Epithelial cell of prostate (primary cell): ENCODE data around the gene SLC1A2.

Source experiments
- DNase-seq: peaks from one replicate; pipeline ENCODE4 v3.0.0-alpha.2; 2011; ENCODE audit warnings: low read depth, low spot score
- H3K27ac ChIP-seq: fragments of 450-650 bp; 2 replicates; pipeline ENCODE4 v1.5.1; 2017; ENCODE audit warnings: mild to moderate bottlenecking

Gene SLC1A2

DNA sequence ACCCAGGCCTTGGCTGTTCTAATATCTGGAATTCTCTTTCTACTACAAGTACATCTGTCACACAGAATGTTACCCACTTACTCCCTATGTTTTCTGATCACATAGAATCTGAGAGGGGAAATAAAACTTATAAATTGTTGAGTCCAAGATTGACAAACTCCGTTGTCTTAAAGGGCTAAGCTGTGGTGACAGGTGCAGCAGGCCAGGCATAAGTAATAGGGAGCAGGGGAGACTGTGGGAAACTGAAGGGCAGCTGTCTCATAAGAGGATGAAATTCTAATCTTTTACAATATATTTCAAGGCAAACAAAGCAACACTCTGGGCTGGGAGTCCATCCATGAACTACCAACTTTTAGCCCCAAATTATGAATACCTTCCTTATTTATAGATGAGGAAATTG lies 133.9 kb downstream of the SLC1A2 start:
- H3K27ac ChIP-seq, result no peak overlapping the region
- DNase-seq, result no peak

DNA sequence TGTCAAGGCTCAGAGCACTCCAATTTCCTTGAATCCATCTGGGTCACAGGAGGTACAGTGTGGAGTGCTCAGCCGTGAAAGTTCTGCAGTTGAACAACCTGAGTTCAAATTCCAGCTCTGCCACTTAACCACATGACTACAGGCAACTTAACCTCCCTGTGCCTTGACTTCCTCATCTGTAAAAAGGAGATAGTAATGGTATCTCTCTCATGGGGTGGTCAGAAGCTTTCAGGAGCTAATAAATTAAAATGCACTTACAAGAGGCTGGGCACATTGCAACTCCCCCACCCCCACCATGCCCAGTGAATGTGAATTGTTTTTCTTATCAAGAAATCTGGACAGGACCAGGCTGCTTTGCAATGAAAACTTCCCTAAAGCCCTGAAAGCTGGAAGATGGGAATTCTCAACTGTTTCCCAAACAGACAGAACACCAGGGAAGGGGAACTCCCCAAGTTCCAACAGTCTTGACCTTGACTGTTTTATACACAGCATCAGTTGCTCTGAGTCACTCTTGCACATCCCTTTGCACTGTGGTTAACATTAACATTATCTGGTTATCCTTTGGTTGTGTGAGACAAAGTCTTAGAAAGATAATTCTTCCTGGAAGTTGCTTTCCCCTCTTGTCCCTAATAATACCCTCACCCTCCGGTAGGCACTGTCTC lies 137.0 kb downstream of the SLC1A2 start:
- DNase-seq, result no peak
- H3K27ac ChIP-seq, result no peak overlapping the region

DNA sequence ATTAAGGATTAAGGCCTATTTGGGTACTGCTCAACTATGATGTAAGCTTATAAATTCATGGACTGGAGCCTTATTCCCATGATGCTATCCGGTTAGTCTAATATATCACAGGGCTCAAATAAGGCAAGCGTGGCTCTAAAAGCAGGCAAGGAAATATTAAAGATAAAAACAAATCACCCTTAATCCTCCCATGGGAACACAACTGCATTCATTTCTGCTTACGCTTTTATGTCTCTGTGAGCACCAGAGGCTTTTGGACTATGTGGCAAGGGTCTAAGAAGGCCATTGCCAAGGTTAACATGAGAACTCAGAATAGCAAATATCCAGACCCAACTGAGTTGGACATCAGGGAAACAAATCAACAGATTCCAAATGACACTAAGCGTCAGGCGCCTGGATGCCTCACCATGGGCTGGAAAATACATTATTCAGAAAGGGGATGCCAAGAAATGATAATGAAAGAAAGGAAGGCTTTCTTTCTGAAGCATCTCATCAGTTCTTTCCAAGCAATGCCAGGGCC lies 138.1 kb downstream of the SLC1A2 start:
- DNase-seq, result no peak
- H3K27ac ChIP-seq, result no peak overlapping the region

DNA sequence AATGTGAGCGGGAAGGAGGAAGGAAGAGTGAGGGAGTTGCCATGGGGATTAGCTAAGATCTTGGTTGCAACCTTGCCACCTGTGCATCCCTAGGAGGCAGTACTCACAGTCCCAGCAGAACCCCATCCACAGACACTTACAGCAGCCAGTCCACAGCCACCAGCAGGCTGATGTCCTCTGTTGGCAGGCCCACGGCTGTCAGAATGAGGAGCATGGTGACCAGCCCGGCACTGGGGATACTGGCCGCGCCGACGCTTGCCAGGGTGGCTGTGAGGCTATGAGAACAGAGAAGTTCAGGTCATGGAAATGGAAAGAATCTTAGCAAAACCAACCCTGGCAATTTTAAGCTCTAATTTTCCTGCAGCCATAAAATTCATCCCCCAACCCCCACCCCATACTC lies 138.6 kb downstream of the SLC1A2 start:
- no peak overlapping the region for H3K27ac ChIP-seq
- DNase-seq, result no peak

DNA sequence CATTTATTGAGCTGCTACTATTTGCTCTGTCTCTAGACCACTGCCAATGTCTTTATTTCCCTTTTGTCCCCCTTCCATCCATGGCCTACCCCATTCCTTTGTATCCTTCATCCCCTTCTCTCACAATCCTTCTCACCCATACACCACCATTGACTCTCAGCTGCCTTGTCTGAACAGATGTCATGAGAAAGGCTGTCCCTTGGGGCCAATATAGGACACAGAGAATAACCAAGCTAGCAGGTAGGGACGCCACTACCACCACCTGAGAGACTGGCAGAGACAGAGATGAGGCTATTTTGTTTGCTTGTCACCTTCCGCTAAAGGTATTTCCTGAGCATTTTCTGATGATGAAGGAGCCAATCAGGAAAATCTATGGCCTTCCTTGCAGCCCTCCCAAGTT lies 141.5 kb downstream of the SLC1A2 start:
- no peak overlapping the region for H3K27ac ChIP-seq
- no peak for DNase-seq

DNA sequence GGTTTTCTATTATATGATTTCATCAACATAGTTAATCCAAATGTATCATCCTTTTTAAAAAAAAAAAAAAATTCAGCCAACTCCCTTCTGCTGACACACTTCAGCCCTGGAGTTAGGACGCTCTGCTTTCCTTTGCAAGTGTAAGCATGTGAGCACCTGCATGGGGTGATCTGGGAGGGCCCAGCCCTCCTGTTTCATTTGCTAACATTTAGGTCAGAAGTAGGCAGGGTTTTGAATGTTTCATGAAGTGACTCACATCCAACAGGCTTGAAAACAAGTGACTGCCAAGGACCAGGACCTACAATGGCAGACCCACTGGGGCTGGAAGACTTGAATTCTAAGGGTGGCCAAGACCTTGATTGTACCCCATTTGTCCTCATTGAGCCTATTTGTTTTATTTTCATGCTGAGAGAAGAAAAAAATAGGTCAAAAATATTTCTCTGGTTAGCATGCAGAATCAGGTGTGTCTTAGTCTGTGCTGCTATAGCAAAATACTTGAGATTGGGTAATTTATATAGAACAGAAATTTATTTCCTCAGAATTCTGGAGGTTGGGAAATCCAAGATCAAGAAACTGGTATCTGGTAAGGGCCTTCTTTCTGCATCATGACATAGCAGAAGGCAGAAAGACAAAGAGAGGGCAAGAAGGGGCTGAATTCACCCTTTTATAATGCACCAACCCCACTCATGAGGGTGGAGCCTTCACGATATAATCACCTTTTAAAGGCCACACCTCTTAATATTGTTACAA lies 142.8 kb downstream of the SLC1A2 start:
- peak; percentile 99 for DNase-seq
- H3K27ac ChIP-seq, result peak overlapping the region; percentile 79

DNA sequence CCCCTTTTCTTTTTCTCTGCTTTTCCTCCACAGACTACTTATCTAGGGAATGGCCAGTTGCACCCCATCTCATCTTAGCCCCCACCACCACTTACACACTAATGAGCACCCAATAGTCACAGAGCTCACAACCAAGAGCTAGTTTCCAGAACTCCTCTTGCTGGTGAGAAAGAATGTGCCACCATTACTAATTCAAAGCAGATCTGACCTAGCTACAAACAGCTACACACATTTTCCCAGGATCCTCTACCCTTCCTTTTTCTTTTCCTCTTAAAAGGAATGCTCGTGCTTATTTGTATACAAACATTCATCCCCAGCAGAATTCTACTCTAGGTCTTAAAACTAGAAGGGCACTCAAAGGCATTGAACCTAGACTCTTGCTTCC lies 143.6 kb downstream of the SLC1A2 start:
- peak overlapping the region; percentile 79 for H3K27ac ChIP-seq
- DNase-seq, result no peak

DNA sequence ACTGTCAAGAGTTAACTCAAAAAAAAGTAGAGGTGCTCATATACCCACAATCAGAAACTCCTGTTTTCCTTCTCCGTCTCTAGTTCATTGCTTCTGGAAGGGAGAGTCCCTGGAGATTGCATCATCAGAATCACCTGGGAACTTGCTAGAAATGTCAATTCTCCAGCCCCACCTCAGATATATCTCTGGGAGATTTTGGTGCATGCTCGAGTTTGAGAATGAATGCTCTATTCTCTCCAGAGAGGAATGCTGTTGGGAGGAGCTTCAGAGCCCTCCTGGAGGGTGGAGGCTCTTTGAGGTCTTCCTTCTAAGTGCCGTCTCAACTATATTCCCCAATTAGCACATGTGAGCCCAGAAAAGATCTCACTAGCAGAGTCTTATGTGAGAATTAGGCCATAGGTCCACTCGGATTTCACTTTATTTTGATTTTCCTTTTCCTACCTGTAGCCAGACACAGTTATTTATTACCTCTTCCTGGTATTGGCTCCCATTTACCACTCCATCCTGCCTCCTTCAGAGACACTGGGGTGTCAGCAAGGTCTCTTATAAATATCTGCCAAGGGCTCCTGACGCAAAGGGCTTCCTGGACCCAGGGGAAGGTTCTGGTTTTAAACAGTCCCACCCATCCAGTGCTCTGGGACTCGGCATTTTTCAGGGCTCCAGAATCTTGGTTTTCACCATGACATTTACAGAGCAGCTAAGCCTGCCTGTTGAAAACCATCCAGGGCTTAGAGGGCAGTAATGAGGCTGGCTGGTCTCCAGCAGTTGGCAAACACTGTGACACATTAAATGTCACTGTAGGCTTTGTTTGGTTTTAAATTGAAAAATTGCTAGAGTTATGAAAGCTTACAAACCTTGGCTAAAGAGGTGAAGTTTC lies 144.2 kb downstream of the SLC1A2 start:
- H3K27ac ChIP-seq, result peak overlapping the region; percentile 79
- DNase-seq, result no peak

DNA sequence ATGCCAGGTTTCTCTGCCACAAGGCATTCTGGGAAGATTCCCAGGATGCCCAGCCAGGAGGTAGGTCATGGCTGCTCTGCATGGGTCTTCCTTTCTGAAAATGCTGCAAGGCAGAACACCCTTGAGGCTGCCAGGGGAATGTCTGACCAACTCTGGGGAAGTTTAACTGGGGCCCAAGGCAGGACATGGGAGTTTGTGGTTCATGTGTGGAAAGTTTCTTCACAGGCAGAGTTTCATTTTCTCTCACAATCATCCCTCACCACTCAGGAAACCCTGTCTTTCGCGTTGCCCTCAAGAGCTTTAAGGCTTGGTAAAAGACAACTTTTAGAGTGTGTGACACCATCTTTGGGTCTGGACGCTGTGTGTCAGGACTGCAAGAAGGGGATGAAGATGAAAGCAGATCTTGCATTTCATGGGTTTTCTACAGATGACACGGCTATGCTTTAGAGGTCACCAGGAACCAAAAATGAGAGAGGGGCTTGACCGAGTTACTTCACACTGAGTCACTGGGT lies 146.9 kb downstream of the SLC1A2 start:
- H3K27ac ChIP-seq, result no peak overlapping the region
- no peak for DNase-seq

DNA sequence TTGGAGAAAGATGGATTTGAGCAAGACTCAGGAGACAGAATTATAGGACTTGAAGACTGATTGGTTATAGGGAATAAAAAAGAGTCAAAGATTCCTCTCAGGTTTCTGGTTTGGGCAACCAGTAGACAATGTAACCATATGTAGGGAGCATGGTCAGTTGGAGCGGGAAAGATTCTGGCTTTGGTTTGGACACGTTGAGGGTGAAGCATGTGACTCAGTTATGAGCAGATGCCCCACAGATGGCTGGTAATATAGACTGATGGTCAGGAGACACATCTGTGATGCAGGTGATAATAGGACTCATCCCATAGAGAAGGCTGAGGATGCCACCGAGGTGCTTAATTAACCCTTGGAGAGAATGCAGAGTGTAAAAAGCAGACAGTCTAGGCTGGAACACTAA lies 148.3 kb downstream of the SLC1A2 start:
- DNase-seq, result no peak
- H3K27ac ChIP-seq, result no peak overlapping the region

DNA sequence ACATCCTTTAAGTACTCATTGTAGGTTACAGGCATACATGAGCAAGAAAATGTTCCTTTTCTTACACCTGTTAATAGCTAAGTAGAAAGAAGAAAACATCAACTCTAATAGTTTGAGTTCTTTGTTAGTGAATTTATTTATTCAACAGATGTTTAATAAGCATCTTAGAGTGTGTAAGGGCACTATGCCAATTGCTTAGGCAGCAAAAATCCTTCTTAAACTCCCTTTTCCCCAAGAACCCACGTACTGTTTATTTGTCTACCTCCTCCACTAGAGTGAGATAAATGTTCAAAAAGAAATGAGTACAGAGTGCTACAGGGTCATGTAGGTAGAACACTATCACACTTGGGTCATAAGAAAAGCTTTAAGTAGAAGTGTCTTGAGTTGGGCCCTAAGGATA lies 149.0 kb downstream of the SLC1A2 start:
- no peak overlapping the region for H3K27ac ChIP-seq
- DNase-seq, result no peak

DNA sequence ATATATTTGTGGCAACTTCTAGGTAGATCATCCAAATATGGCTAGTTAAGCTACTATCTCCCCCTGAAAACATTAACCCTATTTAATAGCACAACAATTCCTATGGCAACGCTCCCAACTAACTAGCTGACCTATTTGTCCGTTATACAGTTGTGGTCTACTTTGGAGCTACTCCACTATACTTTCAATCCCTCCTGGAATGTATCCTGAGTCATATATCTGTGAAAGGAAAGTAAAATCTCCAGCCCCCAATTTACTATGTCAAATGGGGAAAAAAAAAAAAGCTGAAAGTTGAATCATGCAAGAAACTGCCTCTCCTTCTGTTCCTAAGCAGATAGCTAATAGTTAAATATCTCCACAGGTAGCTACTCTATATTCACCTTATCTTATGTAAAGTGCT lies 151.9 kb downstream of the SLC1A2 start:
- no peak for DNase-seq
- H3K27ac ChIP-seq, result no peak overlapping the region

DNA sequence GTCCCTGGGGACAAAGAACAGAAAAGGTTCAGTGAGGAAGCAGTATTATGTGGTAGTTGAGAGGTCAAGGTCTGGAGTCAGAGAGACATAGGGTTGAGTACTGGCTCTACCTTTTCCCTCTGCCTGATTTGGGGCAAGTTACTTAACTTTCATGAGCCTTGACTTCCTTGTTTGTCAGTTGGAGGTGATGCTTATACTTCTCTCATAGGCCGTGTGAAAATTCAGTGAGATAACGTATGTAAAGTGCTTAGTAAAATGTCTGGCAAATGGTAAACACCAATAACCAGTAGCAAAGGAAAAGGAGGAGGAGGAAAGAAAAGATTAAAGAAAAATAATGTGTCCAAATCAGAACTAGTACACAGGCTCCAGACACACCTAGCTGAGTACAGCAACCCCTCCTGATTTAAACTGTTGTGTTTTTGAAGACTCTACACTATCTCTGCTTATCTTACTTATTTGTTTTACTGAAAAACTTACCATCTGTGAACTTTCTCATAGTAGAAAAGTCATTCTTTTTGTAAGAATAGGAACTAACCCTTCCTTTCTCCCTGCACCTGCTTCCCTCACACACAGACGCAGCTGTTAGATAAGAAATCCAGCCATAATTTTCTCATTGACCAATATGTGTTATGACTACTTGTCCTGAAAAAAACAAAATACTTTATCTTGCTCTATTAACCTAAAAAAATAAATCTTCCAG lies 153.5 kb downstream of the SLC1A2 start:
- no peak overlapping the region for H3K27ac ChIP-seq
- no peak for DNase-seq

DNA sequence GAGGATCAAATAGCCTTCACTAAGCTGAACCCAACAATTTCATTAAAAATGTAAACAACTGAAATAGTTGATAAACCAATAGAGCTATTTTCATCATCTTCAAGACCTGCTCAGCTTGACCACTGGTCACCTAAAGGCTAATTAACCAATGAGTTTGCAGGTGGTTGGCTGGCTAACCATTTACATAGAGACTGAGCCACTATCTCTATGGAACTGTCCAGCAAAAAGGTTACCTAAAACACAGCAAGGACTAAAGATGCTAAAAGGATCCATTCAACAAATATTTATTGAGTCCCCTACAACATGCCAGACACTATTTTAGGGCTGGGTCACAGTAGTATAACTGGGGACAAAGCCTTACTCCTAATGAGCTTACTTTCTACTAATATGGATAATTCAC lies 156.6 kb downstream of the SLC1A2 start:
- H3K27ac ChIP-seq, result no peak overlapping the region
- no peak for DNase-seq

DNA sequence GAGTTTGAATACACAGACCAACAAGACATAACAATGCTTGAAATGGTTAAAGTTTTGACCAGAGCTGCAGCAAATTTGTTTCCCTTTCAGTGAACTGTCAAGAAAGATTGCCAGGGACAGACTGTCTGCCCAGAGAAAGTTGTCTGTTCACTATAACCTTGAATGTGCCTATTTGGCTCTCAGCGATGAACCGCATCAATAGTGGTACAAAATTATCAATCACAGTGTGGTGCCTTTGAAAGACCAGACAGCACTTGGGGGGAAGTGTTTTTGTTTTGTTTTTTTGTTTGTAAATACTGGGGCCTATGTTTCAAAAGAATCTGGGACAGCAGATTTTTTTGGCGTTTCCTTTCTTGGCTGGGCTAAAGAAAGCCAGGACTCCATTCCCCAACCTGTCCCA lies 157.3 kb downstream of the SLC1A2 start:
- no peak overlapping the region for H3K27ac ChIP-seq
- no peak for DNase-seq

DNA sequence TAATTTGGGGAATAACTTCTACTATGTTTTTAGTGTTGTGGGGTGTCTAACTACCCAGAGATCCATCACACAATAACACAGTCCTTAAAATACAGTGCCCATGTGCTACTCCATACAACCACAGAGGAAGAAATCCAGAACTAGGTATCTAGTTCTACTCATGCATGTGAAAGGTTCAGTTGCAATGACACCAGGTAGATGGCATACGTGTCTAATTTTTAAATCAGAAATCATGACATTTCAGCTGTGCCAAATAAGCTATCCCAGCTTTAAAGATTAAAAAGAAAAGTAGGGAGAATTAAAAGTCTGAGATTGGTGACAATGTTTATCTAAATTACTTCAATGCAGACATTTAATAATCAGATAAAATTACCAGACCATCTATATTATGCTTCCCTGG lies 158.2 kb downstream of the SLC1A2 start:
- DNase-seq, result no peak
- H3K27ac ChIP-seq, result no peak overlapping the region

DNA sequence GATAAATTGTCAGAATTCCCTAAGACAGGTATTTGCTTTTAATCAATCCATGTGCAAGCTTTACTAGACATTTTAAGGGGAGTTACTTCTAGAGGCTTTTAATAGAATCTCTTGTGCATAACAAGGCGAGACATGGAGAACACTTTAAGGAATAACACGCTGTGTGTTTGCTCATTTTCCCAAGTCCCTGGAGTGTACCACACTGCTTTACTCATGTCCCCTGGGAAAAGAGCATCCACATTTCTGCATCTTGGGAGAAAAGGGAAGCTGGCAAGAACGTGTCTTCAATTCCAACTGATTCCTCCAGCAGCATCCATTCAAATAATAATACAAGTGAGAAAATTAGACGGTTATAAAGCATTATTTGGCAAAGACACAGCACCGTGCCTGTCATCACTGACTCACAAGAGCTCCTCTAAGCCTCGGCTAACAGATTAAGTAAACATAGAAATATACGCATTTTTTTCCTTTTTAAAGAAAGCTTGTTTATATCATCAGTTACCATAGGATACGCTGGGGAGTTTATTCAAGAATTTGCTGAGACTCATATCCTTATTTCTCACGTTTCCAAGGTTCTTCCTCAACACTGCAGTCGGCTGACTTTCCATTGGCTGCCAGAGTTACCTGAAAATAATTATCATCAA lies 158.9 kb downstream of the SLC1A2 start:
- no peak overlapping the region for H3K27ac ChIP-seq
- DNase-seq, result no peak

DNA sequence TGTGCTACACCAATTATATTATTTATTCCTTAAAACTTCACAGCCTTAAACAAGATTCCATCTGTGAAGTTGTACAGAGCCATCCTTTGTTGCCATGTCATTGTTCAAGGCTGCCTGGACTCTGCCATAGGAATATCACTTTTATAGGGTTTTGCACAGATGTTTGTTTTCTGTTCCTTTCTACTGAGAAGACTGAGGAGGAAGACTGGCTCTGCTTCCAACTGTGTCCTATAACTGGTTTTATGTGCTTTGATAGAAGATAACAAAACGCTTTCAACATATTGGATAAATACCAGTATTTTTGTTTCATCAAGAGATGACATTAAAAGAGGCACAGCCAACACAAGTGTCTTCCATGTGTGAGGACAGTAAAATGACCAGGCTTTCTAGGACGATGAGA lies 159.8 kb downstream of the SLC1A2 start:
- H3K27ac ChIP-seq, result no peak overlapping the region
- DNase-seq, result no peak

DNA sequence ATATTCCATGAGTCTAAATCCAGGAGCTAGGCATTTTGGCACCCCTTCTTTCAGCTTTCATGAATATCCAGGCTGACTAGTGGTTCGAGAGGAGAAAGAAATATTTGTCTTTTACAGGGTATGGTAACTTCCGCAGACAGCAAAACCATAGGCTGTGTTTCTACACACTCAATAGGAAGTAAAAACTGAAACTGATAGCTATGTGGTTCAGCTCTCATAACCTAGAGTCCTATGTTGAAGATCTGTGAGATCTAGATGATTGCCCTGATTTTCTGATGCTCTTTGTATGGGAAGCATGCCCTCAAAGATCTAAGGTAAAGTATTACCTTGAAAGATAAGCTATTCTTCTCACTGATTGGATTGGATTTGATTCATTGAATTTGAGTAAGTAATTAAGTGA lies 162.1 kb downstream of the SLC1A2 start:
- no peak for DNase-seq
- no peak overlapping the region for H3K27ac ChIP-seq

DNA sequence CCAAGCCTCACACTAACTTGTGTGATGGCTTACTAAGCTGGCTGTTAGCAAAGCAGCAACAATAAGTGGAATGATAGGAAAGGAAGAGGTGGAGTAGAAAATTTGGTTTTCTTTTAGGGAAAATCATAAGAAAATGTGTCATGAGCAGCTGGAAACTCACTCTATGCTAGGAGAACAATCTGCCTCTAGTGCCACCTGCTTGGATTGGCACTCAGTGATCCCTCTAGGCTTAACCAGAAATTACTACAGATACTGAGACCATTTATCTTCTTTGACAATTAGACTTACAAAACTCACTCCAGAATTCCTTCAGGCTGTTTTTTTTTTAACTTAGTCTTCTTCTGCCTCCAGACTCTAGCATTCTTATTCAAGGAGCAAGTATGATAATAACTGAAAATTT lies 163.1 kb downstream of the SLC1A2 start:
- DNase-seq, result no peak
- H3K27ac ChIP-seq, result no peak overlapping the region
